Panc1 (cell line): Measurements from ENCODE around the gene AUP1. TPM values are rescaled to one million over a fixed set of nuclear protein-coding genes. Genes with fewer than 3 reads are reported as not detected.

Source experiments
- ATAC-seq: fragments of 200-7000 bp; cut with Tn5 transposase; 2 replicates; pipeline ENCODE4 v1.9.1; 2020; ENCODE audit warnings: mild to moderate bottlenecking, moderate library complexity
- BruUV-seq: library from RNA; stranded (reverse); fragments of 400-500 nt; replicated peaks from 2 replicates; lab custom pipeline; 2021; lab: Mats Ljungman, UMichigan
- CTCF ChIA-PET: fragments of 300-600 bp; sonication (Branson Sonifier 250); formaldehyde crosslinking; loops from one replicate; lab custom pipeline; 2022; ENCODE audit warnings: antibody characterized with exemption; lab: Charles Lee
- POLR2A ChIA-PET: fragments of 300-600 bp; sonication (Branson Sonifier 250); formaldehyde crosslinking; loops from one replicate; lab custom pipeline; 2022; ENCODE audit warnings: antibody characterized with exemption; lab: Charles Lee
- DNase-seq: peaks from one replicate; pipeline ENCODE4 v3.0.0-alpha.2; 2010; ENCODE audit warnings: low read depth, low spot score
- H3K27ac ChIP-seq: 2 replicates; pipeline ENCODE4 v1.5.1; 2011; ENCODE audit warnings: mild to moderate bottlenecking, low read length, inconsistent platforms
- H3K27me3 ChIP-seq: fragments of 200-500 bp; sonication (Bioruptor generic); 2 replicates; pipeline ENCODE4 v1.6.0; 2014; ENCODE audit warnings: low read length, inconsistent platforms; ENCODE audit not compliant: control insufficient read depth, insufficient read depth
- H3K36me3 ChIP-seq: fragments of 200-500 bp; sonication (Bioruptor generic); 2 replicates; pipeline ENCODE4 v1.5.1; 2014; ENCODE audit warnings: inconsistent platforms, mild to moderate bottlenecking, low read length, moderate library complexity; ENCODE audit not compliant: control insufficient read depth, insufficient read depth
- H3K4me1 ChIP-seq: 2 replicates; pipeline ENCODE4 v1.5.1; 2011; ENCODE audit warnings: inconsistent platforms, mild to moderate bottlenecking, low read length, moderate library complexity; ENCODE audit not compliant: control insufficient read depth, insufficient read depth
- H3K4me3 ChIP-seq, 2 experiments: 2 replicates each; pipeline ENCODE4 v1.5.1; 2011 to 2012; ENCODE audit warnings: low read depth in 2 of 2, low read length in 2 of 2, mild to moderate bottlenecking in 2 of 2, inconsistent platforms in 1 of 2, moderate library complexity in 1 of 2
- H3K9me3 ChIP-seq: fragments of 200-500 bp; sonication (Bioruptor generic); 2 replicates; pipeline ENCODE4 v1.5.1; 2014; ENCODE audit warnings: low read depth, mild to moderate bottlenecking, inconsistent platforms, low read length, moderate library complexity; ENCODE audit not compliant: control insufficient read depth, insufficient read depth
- SIN3A ChIP-seq: IDR thresholded peaks from 2 replicates; pipeline ENCODE4 v1.6.1; 2012; ENCODE audit warnings: low read depth, mild to moderate bottlenecking, low read length, moderate library complexity, borderline replicate concordance; ENCODE audit not compliant: insufficient read depth
- TCF7L2 ChIP-seq: IDR thresholded peaks from 2 replicates; pipeline ENCODE4 v1.6.1; 2011; ENCODE audit warnings: mild to moderate bottlenecking, low read depth, low read length, inconsistent platforms
- in situ Hi-C: cut with HindIII; loops from 2 replicates; pipeline ENCODE4 v1.10.0; 2016; ENCODE audit warnings: low sequenced_read_pairs, low pct_unique_long_range_greater_than_20kb
- intact Hi-C: fragments of 100-400 bp; cut with micrococcal nuclease; formaldehyde crosslinking; loops from one replicate; pipeline ENCODE4 v1.10.0; 2022; ENCODE audit not compliant: unreplicated experiment
- total RNA-seq: library from RNA; stranded (reverse); gene quantifications from one replicate; pipeline ENCODE4 v1.2.1, GENCODE V29; 2021; ENCODE audit not compliant: unreplicated experiment
- TF ChIP-seq, protein P1 (sequence below): fragments of 450-650 bp; IDR thresholded peaks from 2 replicates; pipeline ENCODE4 v1.5.1; 2017; ENCODE audit warnings: mild to moderate bottlenecking
- TF ChIP-seq, protein P2 (sequence below), 2 experiments: IDR thresholded peaks; 2 replicates each; pipeline ENCODE4 v1.6.1; 2011 to 2012; ENCODE audit warnings: low read depth in 2 of 2, control low read depth in 1 of 2, low read length in 1 of 2, mild to moderate bottlenecking in 1 of 2, moderate library complexity in 1 of 2; ENCODE audit not compliant: insufficient read depth in 1 of 2

Gene AUP1
- total RNA-seq, 1 experiment from 2014 or later, result 142 TPM

DNA sequence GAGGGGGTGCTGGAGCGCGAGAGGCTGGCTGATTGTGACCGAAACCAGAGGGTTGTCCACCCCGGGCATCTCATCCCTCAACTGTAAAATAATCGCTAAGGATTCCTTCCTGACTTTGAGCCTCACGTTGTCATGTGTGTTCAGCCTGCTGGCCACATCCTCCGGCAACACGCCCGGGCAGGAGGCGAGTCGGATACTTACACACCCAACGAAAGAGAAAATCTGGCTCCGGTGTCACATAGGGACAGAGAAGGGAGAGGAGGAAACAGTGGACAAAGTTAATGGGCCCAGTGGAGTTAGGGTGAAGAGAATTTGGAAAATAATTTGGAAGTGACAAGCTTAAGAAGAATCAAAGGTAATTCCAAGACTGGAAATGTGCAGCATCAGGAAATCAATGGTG is 12.9 kb downstream of the AUP1 start:
- Histone ChIP-seq H3K36me3 (no peaks in the 10 kb centered on the region), H3K27me3 (no peaks in the 10 kb centered on the region), H3K27ac (no peak overlapping the region), H3K4me1 (no peaks in the 10 kb centered on the region), H3K4me3 (no peak overlapping the region), H3K9me3 (no peaks in the 10 kb centered on the region)
- no peak for TF ChIP-seq SIN3A
- TF ChIP-seq, protein P1, sequence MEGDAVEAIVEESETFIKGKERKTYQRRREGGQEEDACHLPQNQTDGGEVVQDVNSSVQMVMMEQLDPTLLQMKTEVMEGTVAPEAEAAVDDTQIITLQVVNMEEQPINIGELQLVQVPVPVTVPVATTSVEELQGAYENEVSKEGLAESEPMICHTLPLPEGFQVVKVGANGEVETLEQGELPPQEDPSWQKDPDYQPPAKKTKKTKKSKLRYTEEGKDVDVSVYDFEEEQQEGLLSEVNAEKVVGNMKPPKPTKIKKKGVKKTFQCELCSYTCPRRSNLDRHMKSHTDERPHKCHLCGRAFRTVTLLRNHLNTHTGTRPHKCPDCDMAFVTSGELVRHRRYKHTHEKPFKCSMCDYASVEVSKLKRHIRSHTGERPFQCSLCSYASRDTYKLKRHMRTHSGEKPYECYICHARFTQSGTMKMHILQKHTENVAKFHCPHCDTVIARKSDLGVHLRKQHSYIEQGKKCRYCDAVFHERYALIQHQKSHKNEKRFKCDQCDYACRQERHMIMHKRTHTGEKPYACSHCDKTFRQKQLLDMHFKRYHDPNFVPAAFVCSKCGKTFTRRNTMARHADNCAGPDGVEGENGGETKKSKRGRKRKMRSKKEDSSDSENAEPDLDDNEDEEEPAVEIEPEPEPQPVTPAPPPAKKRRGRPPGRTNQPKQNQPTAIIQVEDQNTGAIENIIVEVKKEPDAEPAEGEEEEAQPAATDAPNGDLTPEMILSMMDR, result no peak
- TF ChIP-seq, protein P2, sequence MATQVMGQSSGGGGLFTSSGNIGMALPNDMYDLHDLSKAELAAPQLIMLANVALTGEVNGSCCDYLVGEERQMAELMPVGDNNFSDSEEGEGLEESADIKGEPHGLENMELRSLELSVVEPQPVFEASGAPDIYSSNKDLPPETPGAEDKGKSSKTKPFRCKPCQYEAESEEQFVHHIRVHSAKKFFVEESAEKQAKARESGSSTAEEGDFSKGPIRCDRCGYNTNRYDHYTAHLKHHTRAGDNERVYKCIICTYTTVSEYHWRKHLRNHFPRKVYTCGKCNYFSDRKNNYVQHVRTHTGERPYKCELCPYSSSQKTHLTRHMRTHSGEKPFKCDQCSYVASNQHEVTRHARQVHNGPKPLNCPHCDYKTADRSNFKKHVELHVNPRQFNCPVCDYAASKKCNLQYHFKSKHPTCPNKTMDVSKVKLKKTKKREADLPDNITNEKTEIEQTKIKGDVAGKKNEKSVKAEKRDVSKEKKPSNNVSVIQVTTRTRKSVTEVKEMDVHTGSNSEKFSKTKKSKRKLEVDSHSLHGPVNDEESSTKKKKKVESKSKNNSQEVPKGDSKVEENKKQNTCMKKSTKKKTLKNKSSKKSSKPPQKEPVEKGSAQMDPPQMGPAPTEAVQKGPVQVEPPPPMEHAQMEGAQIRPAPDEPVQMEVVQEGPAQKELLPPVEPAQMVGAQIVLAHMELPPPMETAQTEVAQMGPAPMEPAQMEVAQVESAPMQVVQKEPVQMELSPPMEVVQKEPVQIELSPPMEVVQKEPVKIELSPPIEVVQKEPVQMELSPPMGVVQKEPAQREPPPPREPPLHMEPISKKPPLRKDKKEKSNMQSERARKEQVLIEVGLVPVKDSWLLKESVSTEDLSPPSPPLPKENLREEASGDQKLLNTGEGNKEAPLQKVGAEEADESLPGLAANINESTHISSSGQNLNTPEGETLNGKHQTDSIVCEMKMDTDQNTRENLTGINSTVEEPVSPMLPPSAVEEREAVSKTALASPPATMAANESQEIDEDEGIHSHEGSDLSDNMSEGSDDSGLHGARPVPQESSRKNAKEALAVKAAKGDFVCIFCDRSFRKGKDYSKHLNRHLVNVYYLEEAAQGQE (IDR thresholded peaks at IDR 0.05; ENCODE audit: insufficient read depth in 1 of 2, low read depth in 2 of 2, low read length in 1 of 2), result no peak
- no peak for TF ChIP-seq TCF7L2
- ATAC-seq (no peak), DNase-seq (no peak)
- in situ Hi-C loops, result no loop called here
- ChIA-PET CTCF (no interaction called here), POLR2A (no interaction called here)
- intact Hi-C loops, result no loop called here
- no TSS peak for BruUV-seq

DNA sequence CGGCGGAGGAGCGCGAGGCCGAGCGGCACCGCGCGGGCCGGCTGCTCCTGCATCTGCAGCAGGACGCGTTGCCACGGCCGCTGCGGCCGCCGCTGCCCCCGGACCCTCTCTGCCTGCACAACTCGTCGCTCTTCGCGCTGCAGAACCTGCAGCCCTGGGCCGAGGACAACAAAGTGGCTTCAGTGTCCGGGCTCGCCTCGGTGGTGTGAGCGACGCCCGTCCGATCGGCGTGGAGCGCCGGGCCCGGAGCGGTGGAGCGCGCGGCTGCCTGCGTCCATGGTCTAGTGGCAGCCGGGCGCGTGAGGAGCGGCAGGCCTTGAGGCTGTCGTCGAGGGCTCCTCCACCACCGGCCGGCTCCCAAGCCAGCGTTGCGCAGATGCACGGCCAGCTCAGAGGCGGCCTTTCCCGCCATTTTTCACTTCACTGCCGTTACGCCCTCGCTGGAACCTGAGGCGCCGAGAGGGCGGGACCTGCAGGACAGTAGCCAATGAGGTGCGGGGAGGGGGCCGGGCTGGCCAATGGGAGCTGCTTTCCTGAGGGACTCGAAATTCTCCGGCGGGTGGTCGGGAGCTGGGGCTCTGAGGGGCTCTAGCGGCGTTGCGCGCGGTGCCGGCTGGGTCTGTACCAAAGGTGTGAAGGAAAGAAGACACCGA is 13.4 kb downstream of the AUP1 start:
- no peak for ATAC-seq
- H3K36me3 ChIP-seq, result no peaks in the 10 kb centered on the region
- in situ Hi-C loops (no loop called here), intact Hi-C loops (no loop called here)
- H3K9me3 ChIP-seq, result no peaks in the 10 kb centered on the region
- CTCF ChIA-PET, result no interaction called here
- no peak overlapping the region for H3K4me3 ChIP-seq
- no peaks in the 10 kb centered on the region for H3K27me3 ChIP-seq
- no peak for TF ChIP-seq TCF7L2
- no peak for TF ChIP-seq SIN3A
- TF ChIP-seq, protein P2 (IDR thresholded peaks at IDR 0.05; ENCODE audit: insufficient read depth in 1 of 2, low read depth in 2 of 2, low read length in 1 of 2), result no peak
- TF ChIP-seq, protein P1, result no peak
- DNase-seq, result no peak
- POLR2A ChIA-PET, result no interaction called here
- no peak overlapping the region for H3K27ac ChIP-seq
- no TSS peak for BruUV-seq
- no peaks in the 10 kb centered on the region for H3K4me1 ChIP-seq
